GM12878 (cell line): ENCODE measurements around the gene LRFN2. TPM values are rescaled to one million over a fixed set of nuclear protein-coding genes. Genes with fewer than 3 reads are reported as not detected.

Experiments
- ATAC-seq: fragments of 200-7000 bp; cut with Tn5 transposase; 3 replicates; pipeline ENCODE4 v1.9.1; 2020; ENCODE audit warnings: mild to moderate bottlenecking, moderate library complexity
- BruUV-seq: library from RNA; stranded (reverse); fragments of 400-500 nt; replicated peaks from 2 replicates; lab custom pipeline; 2021; lab: Mats Ljungman, UMichigan
- CTCF ChIA-PET: fragments of 300-600 bp; sonication (Branson Sonifier 250); formaldehyde crosslinking; extraction: SDS; loops from one replicate; lab custom pipeline; 2021; ENCODE audit warnings: inconsistent platforms; lab: Yijun Ruan, JAX
- POLR2A ChIA-PET: fragments of 350-600 bp; formaldehyde crosslinking; extraction: SDS; loops from one replicate; lab custom pipeline; 2021; ENCODE audit warnings: inconsistent platforms; lab: Charles Lee
- RAD21 ChIA-PET: fragments of 300-600 bp; sonication (Branson Sonifier 250); formaldehyde crosslinking; loops from one replicate; lab custom pipeline; 2023; ENCODE audit warnings: antibody characterized with exemption; ENCODE audit not compliant: unreplicated experiment; lab: Charles Lee
- SMC1A ChIA-PET: fragments of 300-600 bp; sonication (Branson Sonifier 250); formaldehyde crosslinking; loops from one replicate; lab custom pipeline; 2023; ENCODE audit not compliant: unreplicated experiment, uncharacterized antibody; lab: Charles Lee
- DNase-seq: peaks from one replicate; pipeline ENCODE4 v3.0.0-alpha.2; 2011; ENCODE audit warnings: low read depth, low spot score
- FAIRE-seq: peaks from 3 replicates; lab custom pipeline; 2011; peaks lifted over from hg19 to GRCh38; lab: Jason Lieb, UNC
- H2AFZ ChIP-seq: 2 replicates; pipeline ENCODE4 v1.6.0; 2011; ENCODE audit warnings: low read depth, low read length, control low read depth; ENCODE audit not compliant: control insufficient read depth
- H3K27ac ChIP-seq: 2 replicates; pipeline ENCODE4 v1.5.1; 2011; ENCODE audit warnings: control low read depth; ENCODE audit not compliant: control insufficient read depth, insufficient read depth
- H3K27me3 ChIP-seq, 2 experiments: replicated peaks in 1 of 2; 2 replicates each; pipeline versions ENCODE4 v1.6.0 to v1.6.1; 2011; ENCODE audit warnings: low read length in 1 of 2; ENCODE audit not compliant: control insufficient read depth in 2 of 2, insufficient read depth in 2 of 2
- H3K36me3 ChIP-seq, 2 experiments: 2 replicates each; pipeline ENCODE4 v1.5.1; 2011; ENCODE audit warnings: low read length in 1 of 2; ENCODE audit not compliant: control insufficient read depth in 2 of 2, insufficient read depth in 2 of 2
- H3K4me1 ChIP-seq: 2 replicates; pipeline ENCODE4 v1.6.1; 2011; ENCODE audit warnings: mild to moderate bottlenecking, low read length, moderate library complexity, mixed read lengths; ENCODE audit not compliant: control insufficient read depth, insufficient read depth
- H3K4me2 ChIP-seq: 2 replicates; pipeline ENCODE4 v1.6.0; 2011; ENCODE audit warnings: control low read depth; ENCODE audit not compliant: control insufficient read depth, insufficient read depth
- H3K4me3 ChIP-seq: fragments of 200-600 bp; sonication (generic); 2 replicates; pipeline ENCODE4 v1.5.1; 2016
- H3K79me2 ChIP-seq: 2 replicates; pipeline ENCODE4 v1.6.0; 2011; ENCODE audit warnings: low read length; ENCODE audit not compliant: control insufficient read depth, insufficient read depth
- H3K9ac ChIP-seq: 2 replicates; pipeline ENCODE4 v1.8.0; 2011; ENCODE audit warnings: low read length, control low read depth, mixed read lengths; ENCODE audit not compliant: control insufficient read depth, insufficient read depth
- H3K9me3 ChIP-seq: replicated peaks from 3 replicates; pipeline ENCODE4 v1.5.1; 2011; ENCODE audit warnings: mild to moderate bottlenecking, low read length; ENCODE audit not compliant: control insufficient read depth, insufficient read depth
- H4K20me1 ChIP-seq: 2 replicates; pipeline ENCODE4 v1.6.0; 2011; ENCODE audit not compliant: control insufficient read depth, insufficient read depth
- MTA3 ChIP-seq: IDR thresholded peaks from 2 replicates; pipeline ENCODE4 v1.6.1; 2012; ENCODE audit warnings: low read length, inconsistent platforms, borderline replicate concordance
- MXI1 ChIP-seq: fragments of 150-350 bp; IDR thresholded peaks from 2 replicates; pipeline ENCODE4 v1.6.1; 2011; ENCODE audit warnings: low read depth, mild to moderate bottlenecking, inconsistent platforms, low read length, improper control_type of control experiment
- NR2C2 ChIP-seq: IDR thresholded peaks from 2 replicates; pipeline ENCODE4 v1.6.1; 2011; ENCODE audit warnings: borderline replicate concordance, low read depth; ENCODE audit not compliant: control insufficient read depth, insufficient read length
- PAX5 ChIP-seq: IDR thresholded peaks from 2 replicates; pipeline ENCODE4 v1.6.1; 2011; ENCODE audit warnings: low read depth, low read length, borderline replicate concordance
- SIX5 ChIP-seq: IDR thresholded peaks from 2 replicates; pipeline ENCODE4 v1.6.1; 2011; ENCODE audit warnings: mild to moderate bottlenecking, low read depth, low read length, moderate library complexity; ENCODE audit not compliant: severe bottlenecking
- SMC3 ChIP-seq: IDR thresholded peaks from 2 replicates; pipeline ENCODE4 v1.6.1; 2011; ENCODE audit warnings: low read length, improper control_type of control experiment, borderline replicate concordance
- TAF1 ChIP-seq: IDR thresholded peaks from 2 replicates; pipeline ENCODE4 v1.6.1; 2011; ENCODE audit warnings: mild to moderate bottlenecking, low read depth, low read length, borderline replicate concordance
- WGBS: methylation state at CpG from one replicate; pipeline ENCODE4 v1.1.6; 2016; ENCODE audit warnings: low lambda C conversion rate; ENCODE audit not compliant: insufficient replicate concordance, insufficient coverage; ENCODE audit errors: missing lambda C conversion rate; 5-methylcytosine and 5-hydroxymethylcytosine counted together
- in situ Hi-C: fragments of 300-500 bp; cut with MboI; formaldehyde crosslinking; loops from 9 replicates; pipeline ENCODE4 v1.14.3; 2018; ENCODE audit warnings: mixed read lengths
- intact Hi-C: fragments of 100-400 bp; cut with micrococcal nuclease; formaldehyde crosslinking; loops from one replicate; pipeline ENCODE4 v1.14.2; 2022; ENCODE audit not compliant: unreplicated experiment
- polyA plus RNA-seq, 11 experiments: library from polyadenylated mRNA; depleted of rRNA in 4 of 11; unstranded in 6 of 11; stranded (reverse) in 5 of 11; fragments of >200 nt; fragmentation: Nextera tagmentation in 4 of 11; fragmentation: Illumina TruSeq in 1 of 11; extraction: Ambion mirVana in 4 of 11; extraction: Trizol in 1 of 11; gene quantifications; 1 replicate in 1 of 11; 2 replicates in 10 of 11; pipeline versions ENCODE4 v1.2.1 to v1.2.3, GENCODE V29; 2011 to 2016; ENCODE audit warnings: inconsistent platforms in 2 of 11, missing spikeins in 2 of 11, low read depth in 1 of 11
- total RNA-seq, 4 experiments: library from RNA; depleted of rRNA in 3 of 4; stranded (reverse); fragments of >200 nt in 3 of 4; fragmentation: Illumina TruSeq in 1 of 4; extraction: Trizol in 1 of 4; gene quantifications; 2 replicates each; pipeline versions ENCODE4 v1.2.1 to v1.2.3, GENCODE V29; 2013 to 2021
- TF ChIP-seq, protein P1 (sequence below): fragments of 450-650 bp; IDR thresholded peaks from 2 replicates; pipeline ENCODE4 v1.6.1; 2017; ENCODE audit warnings: mild to moderate bottlenecking, moderate library complexity

Gene LRFN2
- total and polyA plus RNA-seq, 10 of the 15 experiments (the other 5 are each of a cell fraction or from before 2014, with no cell fraction given), result not detected

GRCh38 chr6:40629463-40629862 is 42.3 kb upstream of the LRFN2 start:
- no peak overlapping the region for H3K27ac ChIP-seq
- H3K4me2 ChIP-seq, result no peak overlapping the region
- ChIA-PET RAD21 (no interaction called here), POLR2A (no interaction called here), CTCF (interaction anchor here (0.6 kb wide), 1 partner anchor 125 kb away, joined by 3 read pairs; no protein-coding TSS in a partner anchor)
- no peak overlapping the region for H3K9ac ChIP-seq
- peaks cover 0 to 1% of the 10 kb centered on the region in 2 experiments; a peak in 3 of 4 replicates for H3K27me3 ChIP-seq
- ATAC-seq (no peak), FAIRE-seq (no peak), DNase-seq (no peak)
- H3K4me1 ChIP-seq, result no peaks in the 10 kb centered on the region
- H2AFZ ChIP-seq, result no peak overlapping the region
- no peak overlapping the region for H3K4me3 ChIP-seq
- BruUV-seq, result no TSS peak
- no peaks in the 10 kb centered on the region for H4K20me1 ChIP-seq
- H3K79me2 ChIP-seq, result no peaks in the 10 kb centered on the region
- TF ChIP-seq SMC3, result no peak
- TF ChIP-seq, protein P1, sequence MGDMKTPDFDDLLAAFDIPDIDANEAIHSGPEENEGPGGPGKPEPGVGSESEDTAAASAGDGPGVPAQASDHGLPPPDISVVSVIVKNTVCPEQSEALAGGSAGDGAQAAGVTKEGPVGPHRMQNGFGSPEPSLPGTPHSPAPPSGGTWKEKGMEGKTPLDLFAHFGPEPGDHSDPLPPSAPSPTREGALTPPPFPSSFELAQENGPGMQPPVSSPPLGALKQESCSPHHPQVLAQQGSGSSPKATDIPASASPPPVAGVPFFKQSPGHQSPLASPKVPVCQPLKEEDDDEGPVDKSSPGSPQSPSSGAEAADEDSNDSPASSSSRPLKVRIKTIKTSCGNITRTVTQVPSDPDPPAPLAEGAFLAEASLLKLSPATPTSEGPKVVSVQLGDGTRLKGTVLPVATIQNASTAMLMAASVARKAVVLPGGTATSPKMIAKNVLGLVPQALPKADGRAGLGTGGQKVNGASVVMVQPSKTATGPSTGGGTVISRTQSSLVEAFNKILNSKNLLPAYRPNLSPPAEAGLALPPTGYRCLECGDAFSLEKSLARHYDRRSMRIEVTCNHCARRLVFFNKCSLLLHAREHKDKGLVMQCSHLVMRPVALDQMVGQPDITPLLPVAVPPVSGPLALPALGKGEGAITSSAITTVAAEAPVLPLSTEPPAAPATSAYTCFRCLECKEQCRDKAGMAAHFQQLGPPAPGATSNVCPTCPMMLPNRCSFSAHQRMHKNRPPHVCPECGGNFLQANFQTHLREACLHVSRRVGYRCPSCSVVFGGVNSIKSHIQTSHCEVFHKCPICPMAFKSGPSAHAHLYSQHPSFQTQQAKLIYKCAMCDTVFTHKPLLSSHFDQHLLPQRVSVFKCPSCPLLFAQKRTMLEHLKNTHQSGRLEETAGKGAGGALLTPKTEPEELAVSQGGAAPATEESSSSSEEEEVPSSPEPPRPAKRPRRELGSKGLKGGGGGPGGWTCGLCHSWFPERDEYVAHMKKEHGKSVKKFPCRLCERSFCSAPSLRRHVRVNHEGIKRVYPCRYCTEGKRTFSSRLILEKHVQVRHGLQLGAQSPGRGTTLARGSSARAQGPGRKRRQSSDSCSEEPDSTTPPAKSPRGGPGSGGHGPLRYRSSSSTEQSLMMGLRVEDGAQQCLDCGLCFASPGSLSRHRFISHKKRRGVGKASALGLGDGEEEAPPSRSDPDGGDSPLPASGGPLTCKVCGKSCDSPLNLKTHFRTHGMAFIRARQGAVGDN, result no peak
- no peak for TF ChIP-seq MXI1
- no peak for TF ChIP-seq PAX5
- no peak for TF ChIP-seq SIX5
- TF ChIP-seq MTA3, result no peak
- no peak for TF ChIP-seq NR2C2
- TF ChIP-seq TAF1, result no peak
- TF ChIP-seq, all 136 proteins: peak for 0
- in situ Hi-C loops (no loop called here), intact Hi-C loops (no loop called here)
- no peaks in the 10 kb centered on the region for H3K36me3 ChIP-seq
- SMC1A ChIA-PET, result no interaction called here
- WGBS, result 21% methylated on average over 6 of the region's 6 CpGs
- H3K9me3 ChIP-seq, result no peaks in the 10 kb centered on the region
